NCI-H774 (cell line): ENCODE measurements around the gene SEPTIN8.

Experiments
- DNase-seq: peaks from one replicate; lab custom pipeline; 2025; lab: John Stamatoyannopoulos, UW

SEPTIN8 gene

DNA sequence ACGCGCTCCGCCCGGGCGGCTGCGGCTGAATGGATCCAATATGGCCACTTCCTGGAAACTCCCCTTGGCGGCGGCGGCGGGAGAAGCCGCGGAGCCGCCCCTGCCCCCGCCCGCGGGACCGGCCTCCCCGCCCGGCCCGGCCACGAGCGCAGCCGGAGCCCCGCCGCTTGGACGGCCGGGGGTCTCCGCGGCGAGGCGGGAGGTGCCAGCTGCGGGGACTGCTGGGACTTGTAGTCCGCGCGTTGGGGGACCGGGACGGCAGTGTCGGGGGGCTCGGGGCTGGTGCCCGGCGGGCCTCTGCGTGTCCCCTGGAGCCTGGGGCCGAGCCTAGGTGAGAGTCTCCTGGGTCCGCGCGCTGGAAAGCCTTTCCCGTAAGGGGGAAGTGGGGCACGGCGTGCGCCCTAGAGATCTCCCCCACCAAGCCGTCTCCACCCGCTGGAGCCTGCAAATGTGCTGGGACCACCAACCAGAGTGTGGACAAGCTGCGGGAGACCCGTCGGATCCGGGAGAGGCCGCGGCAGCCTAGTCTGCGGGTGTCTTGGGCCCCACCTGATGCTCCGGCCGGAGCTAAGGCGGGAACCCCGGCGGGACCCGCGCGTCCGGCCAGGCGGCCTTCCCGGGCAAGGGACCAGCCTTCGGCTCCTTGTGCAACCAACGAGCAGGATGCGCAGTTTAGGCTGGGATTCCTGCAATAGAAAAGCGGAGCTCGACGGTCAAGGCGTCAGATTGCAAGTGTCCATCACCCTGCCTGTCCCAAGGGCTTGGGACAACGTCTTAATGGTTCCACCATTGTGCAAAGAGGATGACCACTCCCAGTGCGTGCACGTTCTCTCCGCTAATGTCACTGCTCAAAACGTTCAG is at the start of gene SEPTIN8:
Gene SEPTIN8 (minus strand): TSS at position 31 of the 861 bp plus-strand sequence. CDS start 102 bp downstream, outside the sequence.
- peak; percentile 11 for DNase-seq

DNA sequence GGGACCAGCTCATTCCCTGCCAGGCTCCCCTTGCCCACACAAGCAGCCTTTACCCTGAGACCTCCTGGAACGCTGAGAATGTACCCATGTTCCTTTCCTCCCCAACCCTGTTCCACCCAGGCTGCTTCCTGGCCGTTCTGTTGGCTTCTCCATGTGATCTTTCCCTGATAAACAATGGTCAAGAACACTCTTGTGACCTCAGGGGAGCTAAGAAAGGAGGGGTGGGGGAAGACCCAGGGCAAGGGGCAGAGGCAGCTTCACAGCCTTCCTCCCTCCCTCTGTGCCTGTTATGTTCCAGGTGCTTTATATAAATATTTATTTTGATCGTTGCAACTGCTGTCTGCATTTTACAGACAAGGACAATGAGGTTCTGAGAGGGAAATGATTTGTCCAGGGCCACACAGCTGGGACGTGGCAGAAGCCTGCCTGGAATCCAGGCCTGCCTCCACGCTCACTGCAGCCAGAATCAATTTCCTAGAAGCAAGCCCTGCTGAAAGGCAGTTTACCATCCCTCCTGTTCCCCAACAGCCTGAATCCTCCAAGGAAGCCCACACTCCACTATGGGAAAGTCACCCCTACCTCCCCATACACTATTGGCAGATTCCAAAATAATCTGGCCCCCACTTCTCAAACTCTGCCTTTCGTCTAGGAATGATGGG is 49.5 kb upstream of the SEPTIN8 start:
- DNase-seq = no peak

DNA sequence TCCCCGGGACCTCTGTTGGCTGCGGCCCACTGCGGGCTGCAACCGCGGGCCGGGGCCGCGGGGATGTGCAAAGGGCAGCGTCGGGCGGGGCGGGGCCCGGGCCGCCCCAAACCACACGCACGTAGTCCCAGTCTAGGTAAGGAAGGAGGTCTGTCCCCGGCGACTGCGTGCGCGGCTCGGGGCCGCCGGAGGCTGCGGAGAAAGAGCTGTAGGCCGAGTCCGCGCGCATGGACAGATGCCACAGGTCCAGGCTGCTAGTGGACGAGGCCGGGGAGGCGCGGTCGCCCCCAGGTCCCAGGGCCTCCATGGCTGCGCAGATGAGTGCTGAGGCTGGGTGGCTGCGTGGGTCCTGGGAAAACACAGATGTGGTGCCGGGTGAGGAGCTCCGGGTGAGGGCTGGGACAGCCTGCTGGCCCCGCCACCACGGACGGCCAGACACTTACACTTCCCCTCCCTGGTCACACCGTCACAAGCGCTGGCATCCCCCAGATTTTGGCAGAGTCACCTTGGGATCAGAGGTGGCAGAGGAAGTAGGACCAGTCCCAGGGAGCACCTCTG is 48.9 kb upstream of the SEPTIN8 start:
- DNase-seq = no peak

DNA sequence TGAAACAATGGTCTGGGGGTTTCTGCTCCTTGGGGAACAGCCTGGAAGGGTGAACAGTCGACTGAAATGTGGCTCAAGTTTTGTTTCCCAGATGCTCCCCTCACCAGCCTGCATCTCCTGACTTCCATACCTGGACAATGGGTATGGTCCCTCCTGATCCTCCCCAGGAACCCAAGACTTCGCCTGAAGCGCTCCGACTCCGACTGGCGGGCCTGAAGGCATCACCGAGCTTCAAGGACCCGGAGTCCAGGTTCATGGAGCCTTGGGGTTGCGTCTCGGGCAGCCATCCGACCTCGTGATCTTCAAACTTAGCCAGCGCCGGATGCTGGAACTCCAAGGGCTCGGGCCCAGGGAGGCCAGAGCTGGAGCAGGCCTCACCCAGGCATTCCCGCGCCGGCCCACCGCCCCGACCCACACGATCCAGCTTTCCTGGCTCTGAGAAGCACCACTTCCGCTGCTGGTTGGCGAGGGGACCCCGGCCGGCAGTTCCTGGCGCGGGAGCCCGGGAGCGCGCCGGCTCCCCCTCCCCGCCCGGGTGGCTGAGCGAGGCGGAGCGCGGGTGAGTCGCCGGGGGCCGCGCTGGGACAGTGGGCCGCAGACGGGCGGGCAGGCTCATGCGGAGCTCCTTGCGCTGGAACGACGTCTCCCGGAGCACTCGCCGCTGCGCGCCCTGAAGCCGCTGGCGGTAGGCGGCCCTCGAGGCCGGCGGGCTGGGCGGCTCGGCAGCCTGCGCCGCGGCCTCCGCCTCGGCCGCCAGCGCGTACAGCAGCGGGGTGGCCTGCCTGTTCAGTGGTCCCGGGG is 48.2 kb upstream of the SEPTIN8 start:
- DNase-seq = no peak

GRCh38 chr5:132824426-132824825 is 47.4 kb upstream of the SEPTIN8 start:
- DNase-seq = no peak

DNA sequence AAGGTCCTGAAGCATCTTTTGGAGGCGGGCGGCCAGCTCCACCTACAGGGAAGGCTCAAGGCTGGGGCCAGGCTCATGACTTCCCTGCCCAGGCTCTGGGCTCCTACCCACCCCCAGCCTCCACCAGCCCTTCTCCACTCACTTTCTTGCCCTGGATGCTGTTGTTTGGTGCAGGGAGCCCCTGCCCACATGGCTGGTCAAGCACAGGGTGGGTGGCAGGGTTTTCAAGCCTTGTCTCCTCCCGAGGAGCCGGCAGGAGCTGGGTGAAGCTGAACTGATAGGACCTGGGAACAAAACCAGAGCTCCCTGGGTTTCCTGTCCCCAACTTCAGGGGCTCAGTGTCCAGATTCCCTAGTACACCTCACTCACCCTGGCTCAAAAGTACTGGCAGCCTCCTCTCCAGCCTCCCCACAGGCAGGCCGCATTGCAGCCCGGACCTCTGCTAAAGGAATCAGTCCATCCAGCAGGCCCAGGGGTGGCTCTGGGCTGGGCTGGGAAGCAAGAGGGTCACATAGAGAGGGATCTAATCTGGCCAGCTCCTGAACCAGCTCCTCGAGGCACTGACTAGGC is 46.5 kb upstream of the SEPTIN8 start:
- DNase-seq = no peak

DNA sequence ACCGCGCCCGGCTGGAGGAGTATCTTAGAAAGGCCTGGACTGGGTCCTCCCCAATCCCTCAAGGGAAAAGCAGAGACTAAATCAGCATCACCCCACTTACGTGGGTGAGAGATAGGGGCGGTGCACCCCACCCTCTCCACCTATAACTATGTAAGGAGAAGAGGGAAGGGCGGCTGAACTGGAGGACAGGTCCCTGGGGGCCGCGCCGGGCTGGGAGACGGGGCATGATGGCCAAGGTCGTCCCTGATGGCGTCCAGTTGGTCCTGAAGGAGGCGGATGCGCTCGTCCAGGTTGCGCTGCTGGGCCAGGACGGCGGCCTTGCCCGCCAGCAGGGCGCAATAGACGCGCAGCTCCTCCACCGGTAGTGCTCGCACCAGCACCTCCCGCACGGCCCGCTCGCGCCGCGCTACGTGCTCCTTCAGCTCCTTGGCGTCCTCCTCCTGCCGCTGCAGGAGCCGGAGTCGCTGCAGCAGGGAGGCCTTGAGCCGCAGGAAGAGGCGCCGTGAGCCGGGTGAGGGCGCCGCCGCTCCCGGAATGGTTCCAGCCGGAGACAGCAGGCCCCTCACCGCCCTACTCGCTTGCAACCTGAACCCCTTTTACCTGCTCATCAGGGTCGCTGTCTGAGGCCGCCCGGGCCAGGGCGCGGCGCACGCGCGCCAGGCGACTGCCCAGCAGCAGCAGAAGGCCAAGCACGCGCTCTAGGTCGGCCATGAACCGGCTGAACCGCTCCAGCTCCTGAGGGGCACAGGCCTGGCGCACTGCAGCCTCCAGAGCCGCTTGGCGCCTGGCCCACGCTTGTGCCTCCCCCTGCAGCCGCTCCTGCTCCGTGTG is 45.8 kb upstream of the SEPTIN8 start:
- no peak for DNase-seq

DNA sequence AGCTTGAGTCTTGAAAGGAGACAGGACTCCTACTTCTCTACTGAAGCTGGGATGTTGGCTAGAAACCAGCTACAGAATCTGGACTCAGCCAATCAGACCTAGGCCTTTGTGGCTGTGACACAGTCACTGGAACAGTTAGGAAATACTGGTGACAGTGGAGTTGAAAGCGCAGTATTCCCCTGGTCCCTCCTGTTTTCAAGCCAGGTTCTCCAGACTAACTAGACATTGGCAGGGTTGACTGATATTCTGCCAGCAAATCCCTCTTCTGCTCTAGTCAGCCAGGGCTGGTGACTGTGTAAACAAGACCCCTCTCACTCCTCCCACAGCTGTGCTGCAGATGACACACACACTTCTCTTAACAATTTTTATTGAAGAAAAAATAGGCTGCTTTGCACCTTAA is 44.8 kb upstream of the SEPTIN8 start:
- DNase-seq = no peak

- no peak for DNase-seq
Measured at GRCh38 chr5:132821350-132821749, 44.3 kb upstream of the SEPTIN8 start.

GRCh38 chr5:132820162-132820754 is 43.2 kb upstream of the SEPTIN8 start:
- peak; percentile 76 for DNase-seq

DNA sequence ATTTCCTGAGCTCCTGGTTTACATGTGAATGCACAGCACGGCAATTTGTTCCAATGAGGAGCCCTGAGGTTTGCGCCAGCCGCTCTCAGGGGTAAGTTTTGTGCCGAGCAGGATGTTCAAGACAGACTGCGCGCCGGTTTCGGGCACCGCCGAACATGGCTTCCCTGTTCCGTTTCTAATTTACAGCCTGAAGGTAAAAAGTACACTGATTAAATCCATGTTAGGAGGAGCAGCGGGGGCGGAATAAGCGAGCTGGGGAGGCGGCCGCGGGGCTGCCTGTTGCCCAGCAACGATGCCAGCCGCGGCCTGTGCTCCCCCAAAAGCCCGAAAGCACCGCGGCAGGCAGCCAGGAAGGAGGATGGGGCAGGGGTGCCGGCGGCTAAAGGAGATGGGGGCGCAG is 42.4 kb upstream of the SEPTIN8 start:
- no peak for DNase-seq

GRCh38 chr5:132817011-132817410 is 40.0 kb upstream of the SEPTIN8 start:
- no peak for DNase-seq

DNA sequence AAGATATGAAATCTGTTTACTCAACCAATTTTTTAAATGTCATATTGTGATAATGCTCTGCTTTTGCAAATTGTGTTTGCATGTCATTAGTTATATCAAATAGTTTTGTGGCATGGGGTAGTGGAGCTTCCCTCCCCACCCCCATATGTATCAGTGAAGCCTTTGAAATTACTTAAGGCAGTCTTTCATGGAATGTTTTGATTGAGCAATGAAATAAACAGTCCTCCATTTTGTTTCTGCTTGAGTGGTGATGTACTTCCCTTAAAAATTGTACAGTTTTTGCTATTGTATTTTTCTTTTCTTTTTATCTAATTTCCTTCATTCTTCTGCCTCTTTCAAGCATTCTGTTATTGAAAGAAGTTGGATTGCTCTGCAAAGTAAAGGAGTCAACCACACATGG is 39.5 kb upstream of the SEPTIN8 start:
- no peak for DNase-seq

- DNase-seq = no peak
Measured at GRCh38 chr5:132816083-132816482, 39.0 kb upstream of the SEPTIN8 start.

GRCh38 chr5:132815454-132815853 is 38.4 kb upstream of the SEPTIN8 start:
- no peak for DNase-seq

DNA sequence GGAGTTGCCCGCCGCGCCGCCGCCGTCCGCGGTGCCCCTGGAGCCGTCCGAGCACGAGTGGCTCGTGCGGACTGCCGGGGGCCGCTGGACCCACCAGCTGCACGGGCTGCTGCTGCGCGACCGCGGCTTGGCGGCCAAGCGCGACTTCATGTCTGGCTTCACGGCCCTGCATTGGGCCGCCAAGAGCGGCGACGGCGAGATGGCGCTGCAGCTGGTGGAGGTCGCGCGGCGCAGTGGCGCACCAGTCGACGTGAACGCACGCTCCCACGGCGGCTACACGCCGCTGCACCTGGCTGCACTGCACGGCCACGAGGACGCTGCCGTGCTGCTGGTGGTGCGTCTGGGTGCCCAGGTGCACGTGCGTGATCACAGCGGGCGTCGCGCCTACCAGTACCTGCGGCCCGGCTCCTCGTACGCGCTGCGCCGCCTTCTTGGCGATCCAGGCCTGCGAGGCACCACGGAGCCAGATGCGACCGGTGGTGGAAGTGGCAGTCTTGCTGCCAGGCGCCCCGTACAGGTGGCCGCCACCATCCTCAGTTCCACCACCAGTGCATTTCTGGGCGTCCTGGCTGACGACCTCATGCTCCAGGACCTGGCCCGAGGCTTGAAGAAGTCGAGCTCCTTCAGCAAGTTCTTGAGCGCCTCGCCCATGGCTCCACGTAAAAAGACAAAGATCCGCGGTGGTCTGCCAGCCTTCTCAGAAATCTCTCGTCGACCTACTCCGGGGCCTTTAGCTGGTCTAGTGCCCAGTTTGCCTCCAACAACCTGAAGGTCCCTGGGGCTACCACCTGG is 37.7 kb upstream of the SEPTIN8 start:
- no peak for DNase-seq

- no peak for DNase-seq
Measured at GRCh38 chr5:132813599-132814502, 36.8 kb upstream of the SEPTIN8 start.

GRCh38 chr5:132812781-132813598 is 36.0 kb upstream of the SEPTIN8 start, which contains the start of gene SOWAHA:
TSS of gene SOWAHA (plus strand) at chr5:132813302. CDS start at chr5:132813622, 320 bp downstream.
- DNase-seq = peak; percentile 15
